Measurements from ENCODE around the gene TYROBP. TPM values are rescaled to one million over a fixed set of nuclear protein-coding genes. Genes with fewer than 3 reads are reported as not detected.
"Not testable (repeated sequence)": the region's sequence is repeated elsewhere in the genome, so short reads cannot be mapped to it uniquely, and the experiment has no call there.

The TYROBP gene
- total and polyA plus RNA-seq, 9 donors: 16.5 to 22.5 (median 18.7) TPM

- no peak for DNase-seq
- Histone ChIP-seq H3K4me3 (ENCODE audit: low read length) (no peak overlapping the region), H3K4me1 (ENCODE audit: control insufficient read depth, insufficient read depth, low read length) (no peaks in the 10 kb centered on the region), H3K27me3 (ENCODE audit: control insufficient read depth, insufficient read depth, low read length) (no peaks in the 10 kb centered on the region), H3K36me3 (ENCODE audit: control insufficient read depth, insufficient read depth, low read length) (no peaks in the 10 kb centered on the region), H3K9me3 (replicated peaks; ENCODE audit: control insufficient read depth, low read depth, low read length) (no peaks in the 10 kb centered on the region), H3K27ac (ENCODE audit: low read length) (no peak overlapping the region)
- 0% methylated on average over 1 of the region's 5 CpGs for WGBS (ENCODE audit: insufficient coverage)
Observed at GRCh38 chr19:35911790-35912189, 3.7 kb upstream of the TYROBP start.

GRCh38 chr19:35911173-35911572, 3.1 kb upstream of the TYROBP start:
- no CpG with 5 or more reads among the region's 3 CpGs for WGBS (ENCODE audit: insufficient coverage)
- Histone ChIP-seq H3K27ac (ENCODE audit: low read length) (no peak overlapping the region), H3K4me3 (ENCODE audit: low read length) (no peak overlapping the region), H3K4me1 (ENCODE audit: control insufficient read depth, insufficient read depth, low read length) (no peaks in the 10 kb centered on the region), H3K27me3 (ENCODE audit: control insufficient read depth, insufficient read depth, low read length) (no peaks in the 10 kb centered on the region), H3K9me3 (replicated peaks; ENCODE audit: control insufficient read depth, low read depth, low read length) (no peaks in the 10 kb centered on the region), H3K36me3 (ENCODE audit: control insufficient read depth, insufficient read depth, low read length) (no peaks in the 10 kb centered on the region)
- no peak for DNase-seq

- not testable (repeated sequence) for H3K27ac ChIP-seq (ENCODE audit: low read length); H3K36me3 ChIP-seq (ENCODE audit: control insufficient read depth, insufficient read depth, low read length); H3K9me3 ChIP-seq (replicated peaks; ENCODE audit: control insufficient read depth, low read depth, low read length); H3K4me3 ChIP-seq (ENCODE audit: low read length); DNase-seq; H3K4me1 ChIP-seq (ENCODE audit: control insufficient read depth, insufficient read depth, low read length); H3K27me3 ChIP-seq (ENCODE audit: control insufficient read depth, insufficient read depth, low read length)
- WGBS (ENCODE audit: insufficient coverage): 88% methylated on average over 3 of the region's 14 CpGs
Observed at GRCh38 chr19:35910355-35910754, 2.3 kb upstream of the TYROBP start.

- Histone ChIP-seq H3K27me3 (ENCODE audit: control insufficient read depth, insufficient read depth, low read length) (no peaks in the 10 kb centered on the region), H3K4me3 (ENCODE audit: low read length) (no peak overlapping the region), H3K9me3 (replicated peaks; ENCODE audit: control insufficient read depth, low read depth, low read length) (no peaks in the 10 kb centered on the region), H3K36me3 (ENCODE audit: control insufficient read depth, insufficient read depth, low read length) (no peaks in the 10 kb centered on the region), H3K4me1 (ENCODE audit: control insufficient read depth, insufficient read depth, low read length) (no peaks in the 10 kb centered on the region), H3K27ac (ENCODE audit: low read length) (peak overlapping the region; percentile 45)
- DNase-seq: no peak
- WGBS (ENCODE audit: insufficient coverage): 63% methylated on average over 3 of the region's 6 CpGs
Observed at GRCh38 chr19:35909684-35910035, 1.6 kb upstream of the TYROBP start.

- Histone ChIP-seq H3K27me3 (ENCODE audit: control insufficient read depth, insufficient read depth, low read length) (peaks cover 4% of the 10 kb centered on the region), H3K4me3 (ENCODE audit: low read length) (no peak overlapping the region), H3K4me1 (ENCODE audit: control insufficient read depth, insufficient read depth, low read length) (no peaks in the 10 kb centered on the region), H3K27ac (ENCODE audit: low read length) (peak overlapping the region; percentile 51), H3K9me3 (replicated peaks; ENCODE audit: control insufficient read depth, low read depth, low read length) (no peaks in the 10 kb centered on the region), H3K36me3 (ENCODE audit: control insufficient read depth, insufficient read depth, low read length) (no peaks in the 10 kb centered on the region)
- peak; percentile 87 for DNase-seq
- 65% methylated on average over 3 of the region's 10 CpGs for WGBS (ENCODE audit: insufficient coverage)
Observed at GRCh38 chr19:35908973-35909683, 1.0 kb upstream of the TYROBP start.

GRCh38 chr19:35907377-35907745, 734 bp downstream of the TYROBP start:
- Histone ChIP-seq H3K36me3 (ENCODE audit: control insufficient read depth, insufficient read depth, low read length) (no peaks in the 10 kb centered on the region), H3K4me3 (ENCODE audit: low read length) (peak overlapping the region; percentile 28), H3K27me3 (ENCODE audit: control insufficient read depth, insufficient read depth, low read length) (peaks cover 18% of the 10 kb centered on the region), H3K4me1 (ENCODE audit: control insufficient read depth, insufficient read depth, low read length) (no peaks in the 10 kb centered on the region), H3K27ac (ENCODE audit: low read length) (peak overlapping the region; percentile 35), H3K9me3 (replicated peaks; ENCODE audit: control insufficient read depth, low read depth, low read length) (no peaks in the 10 kb centered on the region)
- WGBS (ENCODE audit: insufficient coverage): 21% methylated on average over 7 of the region's 12 CpGs
- DNase-seq: no peak

- WGBS (ENCODE audit: insufficient coverage): 0% methylated on average over 1 of the region's 6 CpGs
Observed at GRCh38 chr19:35905178-35905727, 2.8 kb downstream of the TYROBP start.

GRCh38 chr19:35904311-35905068, 3.6 kb downstream of the TYROBP start:
- peak overlapping the region; percentile 29 for H3K27ac ChIP-seq (ENCODE audit: low read length)
- peaks cover 25% of the 10 kb centered on the region for H3K27me3 ChIP-seq (ENCODE audit: control insufficient read depth, insufficient read depth, low read length)
- peak; percentile 35 for DNase-seq
- H3K4me1 ChIP-seq (ENCODE audit: control insufficient read depth, insufficient read depth, low read length): peaks cover 3% of the 10 kb centered on the region
- H3K9me3 ChIP-seq (replicated peaks; ENCODE audit: control insufficient read depth, low read depth, low read length): no peaks in the 10 kb centered on the region
- 80% methylated on average over 9 of the region's 10 CpGs for WGBS (ENCODE audit: insufficient coverage)
- no peaks in the 10 kb centered on the region for H3K36me3 ChIP-seq (ENCODE audit: control insufficient read depth, insufficient read depth, low read length)
- no peak overlapping the region for H3K4me3 ChIP-seq (ENCODE audit: low read length)

More at GRCh38 chr19:35905178-35905727, 2.8 kb downstream of the TYROBP start:
- Histone ChIP-seq H3K27me3 (ENCODE audit: control insufficient read depth, insufficient read depth, low read length) (peaks cover 24% of the 10 kb centered on the region), H3K36me3 (ENCODE audit: control insufficient read depth, insufficient read depth, low read length) (no peaks in the 10 kb centered on the region), H3K4me3 (ENCODE audit: low read length) (no peak overlapping the region), H3K4me1 (ENCODE audit: control insufficient read depth, insufficient read depth, low read length) (peaks cover under 1% of the 10 kb centered on the region), H3K9me3 (replicated peaks; ENCODE audit: control insufficient read depth, low read depth, low read length) (no peaks in the 10 kb centered on the region), H3K27ac (ENCODE audit: low read length) (peak overlapping the region; percentile 35)
- no peak for DNase-seq

GRCh38 chr19:35903550-35904179, 4.4 kb downstream of the TYROBP start:
- H3K36me3 ChIP-seq (ENCODE audit: control insufficient read depth, insufficient read depth, low read length): no peaks in the 10 kb centered on the region
- peaks cover 27% of the 10 kb centered on the region for H3K27me3 ChIP-seq (ENCODE audit: control insufficient read depth, insufficient read depth, low read length)
- peak overlapping the region; percentile 2 for H3K4me3 ChIP-seq (ENCODE audit: low read length)
- no peaks in the 10 kb centered on the region for H3K9me3 ChIP-seq (replicated peaks; ENCODE audit: control insufficient read depth, low read depth, low read length)
- peaks cover 9% of the 10 kb centered on the region for H3K4me1 ChIP-seq (ENCODE audit: control insufficient read depth, insufficient read depth, low read length)
- DNase-seq: peak; percentile 80
- H3K27ac ChIP-seq (ENCODE audit: low read length): peak overlapping the region; percentile 71
- 1% methylated on average over 23 of the region's 24 CpGs for WGBS (ENCODE audit: insufficient coverage)

- DNase-seq: no peak
- peaks cover 27% of the 10 kb centered on the region for H3K27me3 ChIP-seq (ENCODE audit: control insufficient read depth, insufficient read depth, low read length)
- WGBS (ENCODE audit: insufficient coverage): 73% methylated on average over 10 of the region's 10 CpGs
- H3K27ac ChIP-seq (ENCODE audit: low read length): peak overlapping the region; percentile 71
- no peaks in the 10 kb centered on the region for H3K9me3 ChIP-seq (replicated peaks; ENCODE audit: control insufficient read depth, low read depth, low read length)
- peak overlapping the region; percentile 24 for H3K4me3 ChIP-seq (ENCODE audit: low read length)
- H3K36me3 ChIP-seq (ENCODE audit: control insufficient read depth, insufficient read depth, low read length): peaks cover under 1% of the 10 kb centered on the region
- peaks cover 14% of the 10 kb centered on the region for H3K4me1 ChIP-seq (ENCODE audit: control insufficient read depth, insufficient read depth, low read length)
Observed at GRCh38 chr19:35902870-35903475, 5.1 kb downstream of the TYROBP start.
